ELR (cell line): ENCODE measurements around the gene CACNA2D2.
A peak's percentile ranks its signal among the peaks of the same experiment; 100 is the strongest.

Source experiments
- DNase-seq: peaks from one replicate; pipeline ENCODE4 v3.0.0-alpha.2; 2015; ENCODE audit warnings: low read depth

CACNA2D2 gene

DNA sequence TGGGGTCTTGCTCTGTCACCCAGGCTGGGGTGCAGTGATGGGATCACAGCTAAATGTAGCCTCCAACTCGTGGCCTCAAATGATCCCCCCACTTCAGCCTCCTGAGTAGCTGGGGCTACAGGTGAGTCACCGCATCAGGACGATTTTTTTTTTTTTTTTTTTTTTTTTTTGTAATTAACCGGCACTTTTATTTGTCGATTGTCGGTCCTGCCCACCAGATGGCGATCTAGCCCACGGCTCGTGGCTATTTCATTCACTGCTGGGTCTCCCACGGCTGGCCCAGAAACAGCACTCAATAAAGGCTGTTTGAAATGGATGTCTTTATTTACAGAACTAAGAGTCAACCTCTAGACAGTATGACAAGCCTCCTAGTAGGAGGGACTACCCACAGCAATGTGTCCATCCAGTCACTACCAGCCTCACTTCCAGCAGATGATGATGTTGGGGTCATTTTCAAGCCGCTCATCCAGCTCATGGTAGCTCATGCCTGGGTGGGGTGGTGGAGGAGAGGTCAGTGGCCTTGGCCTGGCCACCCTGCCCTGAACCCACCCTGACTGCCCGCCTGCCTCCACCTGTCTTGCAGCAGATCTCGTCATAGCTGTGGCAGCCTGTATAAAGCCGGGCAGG lies 156.1 kb downstream of the CACNA2D2 start:
- peak; percentile 82 for DNase-seq

DNA sequence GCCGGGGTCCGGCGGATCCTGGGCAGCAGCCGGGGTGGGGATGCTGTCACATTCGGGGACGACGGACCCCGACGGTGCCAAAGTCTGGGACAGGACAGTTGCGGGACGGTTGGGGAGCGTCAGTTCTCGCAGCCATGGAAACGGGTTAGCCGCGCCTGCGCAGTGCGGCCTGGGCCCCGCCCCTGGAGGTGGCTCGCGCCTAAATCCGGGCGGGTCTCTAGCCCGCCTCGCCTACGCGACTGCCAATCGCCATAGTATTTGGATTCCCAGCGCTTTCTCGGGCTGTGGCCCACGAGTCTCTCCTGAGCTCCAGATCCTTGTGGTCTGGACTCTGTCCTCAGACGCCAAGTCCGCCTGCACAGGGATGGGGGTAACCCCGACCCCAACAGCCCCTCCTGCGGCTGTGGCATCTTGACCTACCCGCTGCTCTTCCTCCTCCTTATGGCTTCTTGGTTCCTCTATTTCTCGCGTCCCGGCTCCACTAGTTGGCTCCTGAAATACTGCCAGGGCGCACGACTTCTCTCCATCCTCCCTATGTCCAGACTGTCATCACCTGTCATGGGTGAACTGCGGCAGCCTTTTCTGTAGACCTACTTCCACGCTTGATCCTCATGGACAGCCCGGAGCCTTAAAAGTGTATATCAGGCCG lies 157.7 kb downstream of the CACNA2D2 start, which contains the start of gene ZMYND10:
Gene ZMYND10, minus strand, starts transcription at position 147 of the 649 bp plus-strand sequence. CDS start 153 bp downstream, outside the sequence.
- DNase-seq: peak; percentile 74

DNA sequence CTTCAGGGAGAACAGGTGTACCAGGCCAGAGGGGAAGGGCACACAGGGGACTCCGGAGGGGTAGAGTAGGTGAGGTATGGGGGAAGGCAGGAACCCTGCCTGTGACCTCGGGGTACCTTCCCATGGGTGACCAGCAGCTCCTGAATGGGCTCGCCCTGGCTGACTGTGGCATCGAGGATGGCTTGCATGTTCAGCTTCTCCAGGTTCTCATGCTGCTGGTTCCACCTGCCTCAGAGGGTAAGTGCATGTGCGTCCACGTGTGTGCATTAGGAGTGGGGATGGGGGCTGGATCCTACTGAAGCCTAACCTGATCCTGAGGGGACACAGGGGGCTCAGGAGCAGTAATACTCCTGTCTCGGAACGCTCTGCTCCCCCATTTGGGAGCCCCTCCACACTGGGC lies 158.4 kb downstream of the CACNA2D2 start:
- DNase-seq: no peak

DNA sequence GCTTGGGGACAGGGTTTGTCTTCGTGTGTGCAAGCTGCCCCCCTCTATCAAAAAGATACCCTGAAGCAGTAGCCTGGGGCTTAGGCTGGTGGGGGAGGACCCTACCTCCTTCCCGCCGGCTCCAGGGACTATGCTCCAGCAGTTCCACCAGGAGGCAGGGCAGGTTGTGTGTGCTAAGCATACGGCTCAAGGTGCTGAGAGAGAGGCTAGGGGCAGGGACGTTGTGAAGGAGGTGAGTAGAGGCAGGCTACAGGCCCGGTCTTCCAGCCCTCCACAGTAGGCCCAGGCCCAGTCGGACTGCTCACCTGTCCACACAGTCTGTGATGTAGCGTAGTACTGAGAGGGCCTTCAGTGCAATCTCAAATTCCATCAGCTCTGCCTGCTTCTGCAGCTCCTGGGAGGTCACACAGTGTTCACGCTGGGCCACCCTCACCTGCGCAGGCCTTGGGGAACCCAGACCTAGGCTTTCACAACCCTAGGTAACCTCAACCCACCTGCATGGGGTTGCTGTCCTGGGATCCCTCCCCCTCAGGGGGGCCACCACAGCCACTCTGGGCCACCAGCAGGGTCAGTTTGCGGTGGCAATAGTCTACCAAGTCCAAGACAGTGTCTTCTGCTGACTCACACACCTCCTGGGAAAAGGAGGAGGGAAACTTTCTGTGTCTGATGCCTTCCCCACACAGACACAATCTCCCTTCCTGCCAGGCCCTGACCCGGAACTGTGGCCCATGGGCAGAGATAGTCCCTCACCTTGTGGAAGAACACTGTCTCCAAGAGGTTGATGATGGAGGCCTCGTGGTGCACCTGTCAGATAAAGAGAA lies 160.4 kb downstream of the CACNA2D2 start:
- DNase-seq: no peak

DNA sequence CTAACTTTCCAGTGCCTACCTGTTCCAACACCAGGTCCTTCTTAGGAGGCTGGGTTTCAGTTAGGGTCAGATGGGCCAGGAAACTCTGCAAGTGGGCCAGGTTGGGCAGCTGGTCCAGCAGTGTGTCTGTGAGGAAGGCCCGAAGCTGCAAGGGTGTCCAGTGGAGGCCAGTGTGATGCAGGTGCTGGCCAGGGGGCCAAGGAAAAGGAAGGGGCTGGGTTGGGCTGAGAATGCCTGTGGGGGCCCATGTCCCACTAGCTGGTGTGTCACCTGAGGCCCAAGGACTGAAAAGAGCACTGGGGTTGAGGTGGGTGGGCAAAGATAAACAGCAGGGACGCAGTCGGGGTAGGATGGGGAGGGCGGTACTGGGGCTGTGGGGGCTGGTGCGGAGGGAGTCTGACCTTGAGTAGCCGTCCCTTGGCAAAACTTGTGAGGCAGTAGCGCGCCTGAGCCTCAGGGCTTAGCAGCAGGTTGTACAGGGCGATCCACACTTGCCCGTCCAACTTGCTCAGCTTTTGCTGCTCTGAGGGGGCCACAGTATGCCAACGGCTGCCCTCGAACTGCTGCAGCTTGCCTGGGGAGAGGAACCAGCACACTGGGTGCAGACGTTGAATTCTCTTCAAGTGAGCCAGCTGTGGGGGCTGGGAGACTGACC lies 161.3 kb downstream of the CACNA2D2 start:
- no peak for DNase-seq

- DNase-seq: no peak
Measured at GRCh38 chr3:50341537-50341936, 161.9 kb downstream of the CACNA2D2 start.

- DNase-seq: peak; percentile 79
Measured at GRCh38 chr3:50340448-50341329, 162.7 kb downstream of the CACNA2D2 start, which contains the start of gene RASSF1. Gene RASSF1 (minus strand): TSS chr3:50340836. CDS start chr3:50340805, 31 bp downstream.

GRCh38 chr3:50340147-50340447 lies 163.3 kb downstream of the CACNA2D2 start:
- DNase-seq: no peak

DNA sequence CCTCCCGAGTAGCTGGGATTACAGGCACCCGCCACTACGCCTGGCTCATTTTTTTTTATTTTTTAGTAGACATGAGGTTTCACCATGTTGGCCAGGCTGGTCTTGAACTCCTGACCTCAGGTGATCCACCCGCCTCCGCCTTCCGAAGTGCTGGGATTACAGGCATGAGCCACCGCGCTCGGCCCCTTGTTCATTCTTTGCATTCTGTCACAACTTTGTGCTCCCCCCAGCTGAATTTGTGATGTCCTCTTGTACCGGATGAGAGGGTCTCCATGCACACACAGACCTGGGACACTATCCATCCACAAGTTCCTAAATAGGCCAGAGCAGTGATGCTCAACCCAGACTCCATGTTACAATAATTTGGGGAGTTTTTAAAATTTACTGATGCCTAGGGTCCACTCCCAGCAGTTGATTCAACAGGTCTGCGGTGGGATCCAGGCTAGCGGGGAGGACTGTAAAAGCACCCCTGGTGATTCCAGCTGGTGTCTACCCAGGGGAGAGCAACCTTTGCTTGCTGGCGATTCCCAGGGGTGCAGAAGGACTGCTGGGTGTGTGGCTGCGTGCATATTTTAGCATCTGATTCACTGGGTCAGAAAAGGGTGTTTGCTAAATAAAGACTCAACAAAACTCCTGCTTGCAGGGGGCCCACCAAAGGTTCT lies 163.8 kb downstream of the CACNA2D2 start:
- DNase-seq: peak; percentile 57

- peak; percentile 29 for DNase-seq
Measured at GRCh38 chr3:50338965-50339364, 164.5 kb downstream of the CACNA2D2 start.

DNA sequence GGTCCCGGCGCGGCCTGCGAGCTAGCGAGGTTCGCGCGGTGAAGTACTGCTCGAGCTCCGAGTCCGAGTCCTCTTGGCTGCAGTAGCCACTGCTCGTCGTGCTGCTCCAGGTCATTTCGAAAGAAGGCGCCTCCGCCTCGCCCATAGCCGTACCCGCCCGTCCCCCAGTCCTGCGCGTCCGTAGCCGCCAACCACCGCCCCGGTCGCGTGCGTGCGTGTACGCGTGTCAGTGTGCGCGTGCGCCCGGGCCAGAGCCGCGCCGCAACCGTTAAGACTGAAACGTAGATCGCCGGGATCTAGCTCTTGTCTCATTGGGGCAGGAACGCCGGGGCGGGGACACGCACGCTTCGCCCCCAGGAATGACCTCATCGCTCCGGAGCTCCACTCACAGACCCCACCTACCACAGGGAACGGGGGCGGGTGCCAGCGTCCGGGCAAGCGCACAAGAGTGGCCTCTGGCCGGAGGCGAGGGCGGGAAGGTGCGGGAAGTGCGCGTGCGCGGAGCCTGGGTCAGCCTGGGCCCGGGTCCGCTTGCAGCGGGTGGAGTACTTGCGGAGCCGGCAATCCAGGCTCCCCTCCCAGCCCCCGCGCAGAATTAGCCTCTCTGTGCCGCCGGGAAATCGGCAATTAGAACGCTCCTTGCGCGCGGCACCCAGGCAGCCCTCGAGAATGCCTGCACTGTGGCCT lies 166.1 kb downstream of the CACNA2D2 start:
- peak; percentile 99 for DNase-seq

DNA sequence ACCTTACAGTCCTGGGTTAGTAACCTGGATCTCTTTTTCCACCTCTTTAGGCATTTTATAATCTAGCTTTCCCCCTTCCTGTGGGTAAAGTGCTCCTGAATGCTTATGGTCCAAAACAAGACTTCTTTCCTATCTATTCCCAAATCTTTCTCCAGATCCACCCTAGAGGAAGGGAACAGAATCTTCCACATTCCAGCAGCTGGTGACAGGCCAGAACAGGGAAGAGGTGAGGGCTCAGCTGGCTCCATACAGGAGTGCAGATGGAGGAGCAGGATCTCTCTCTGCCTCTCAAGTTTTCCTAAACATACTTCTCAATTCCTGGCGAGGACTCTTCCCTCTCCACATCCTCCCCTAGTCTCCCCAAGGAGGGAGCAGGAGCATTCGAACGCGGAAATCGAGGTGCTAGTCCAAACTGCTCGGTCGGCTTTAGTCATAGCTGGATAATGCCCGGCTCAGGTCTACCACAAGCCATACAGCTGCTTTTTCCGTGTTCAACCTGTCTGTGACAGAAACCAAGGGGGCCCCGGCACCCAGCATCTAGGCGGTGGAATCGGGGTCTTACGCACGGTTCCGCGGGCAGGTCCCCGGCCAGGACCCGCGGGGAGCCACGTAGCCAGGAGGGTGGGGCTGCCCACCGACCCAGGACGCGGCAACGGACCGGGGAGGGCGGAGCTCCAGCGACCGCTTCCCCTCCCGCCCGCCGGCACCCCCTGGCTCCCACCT lies 166.8 kb downstream of the CACNA2D2 start:
- DNase-seq: peak; percentile 52

GRCh38 chr3:50334339-50335075 lies 168.9 kb downstream of the CACNA2D2 start:
- no peak for DNase-seq

GRCh38 chr3:50333744-50334328 lies 169.6 kb downstream of the CACNA2D2 start:
- peak; percentile 78 for DNase-seq

GRCh38 chr3:50331364-50331907 lies 172.0 kb downstream of the CACNA2D2 start:
- no peak for DNase-seq

- no peak for DNase-seq
Measured at GRCh38 chr3:50330330-50330729, 173.1 kb downstream of the CACNA2D2 start.

GRCh38 chr3:50327943-50328691 lies 175.3 kb downstream of the CACNA2D2 start, which contains the start of gene TUSC2:
Gene TUSC2 (minus strand): TSS chr3:50328223. CDS start chr3:50328099, 124 bp downstream.
- peak; percentile 98 for DNase-seq
